ENCODE measurements around the gene SAMHD1.
"Not testable (repeated sequence)": the region's sequence is repeated elsewhere in the genome, so short reads cannot be mapped to it uniquely, and the experiment has no call there.

Gene SAMHD1

DNA sequence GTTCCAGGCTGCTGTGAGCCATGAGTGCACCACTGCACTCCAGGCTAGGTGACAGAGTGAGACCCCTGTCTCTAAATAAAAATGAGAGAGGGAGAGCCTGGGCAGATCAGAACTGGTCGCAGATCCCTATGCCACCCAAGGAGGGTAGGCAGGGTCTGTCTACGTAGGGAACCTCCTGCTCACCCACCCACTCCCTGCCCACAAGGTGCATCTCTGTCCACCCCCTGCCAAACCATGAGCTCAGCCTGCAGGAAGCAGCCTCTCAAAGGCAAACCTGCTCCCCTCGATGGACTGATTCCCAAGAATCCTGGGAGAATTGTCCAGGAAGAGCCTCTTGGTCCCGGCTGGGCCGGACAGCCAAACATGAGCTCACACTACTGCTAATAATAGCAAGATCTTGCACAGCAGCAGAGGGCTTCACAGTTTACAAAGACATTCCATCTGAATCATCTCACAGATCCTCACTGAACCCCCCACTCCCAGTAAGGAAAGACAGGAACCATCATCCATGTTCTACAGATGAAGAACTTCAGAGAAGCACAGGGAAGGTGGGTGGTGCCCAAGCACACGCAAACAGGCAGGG is 103.3 kb downstream of the SAMHD1 start:
- Histone ChIP-seq H3K4me1 (ENCODE audit: control extremely low read depth in 1 of 4, control insufficient read depth in 4 of 4, insufficient read depth in 4 of 4, low read length in 3 of 4) (peaks cover 0 to 19% (median 4%) of the 10 kb centered on the region in 4 experiments), H3K36me3 (ENCODE audit: control insufficient read depth in 4 of 4, insufficient read depth in 4 of 4, low read length in 3 of 4) (peaks cover 0 to 5% (median 3%) of the 10 kb centered on the region in 4 experiments), H3K27me3 (replicated peaks in 2 of 5; ENCODE audit: control insufficient read depth in 4 of 5, insufficient read depth in 5 of 5, low read length in 4 of 5) (no peaks in the 10 kb centered on the region), H3K27ac (ENCODE audit: insufficient read depth in 1 of 2, low read depth in 1 of 2, low read length in 2 of 2, poor library complexity in 1 of 2, severe bottlenecking in 2 of 2) (no peak overlapping the region), H3K4me3 (ENCODE audit: control insufficient read depth in 1 of 7, extremely low read depth in 1 of 7, insufficient read depth in 4 of 7, low read depth in 2 of 7, low read length in 6 of 7) (no peak overlapping the region), H3K9me3 (ENCODE audit: control extremely low read depth in 1 of 5, control insufficient read depth in 4 of 5, insufficient read depth in 2 of 5, low read depth in 1 of 5, low read length in 4 of 5) (peaks cover 0 to 3% (median 3%) of the 10 kb centered on the region in 5 experiments)
- ChIA-PET POLR2A (no interaction called here), CTCF (interaction anchor here (0.7 to 4.2 kb wide), 7 partner anchors 8 to 57 kb away, joined by 3 to 19 read pairs (median 4); no protein-coding TSS in a partner anchor)
- WGBS (ENCODE audit: insufficient coverage), result 87% methylated on average over 5 of the region's 6 CpGs
- no peak for DNase-seq

DNA sequence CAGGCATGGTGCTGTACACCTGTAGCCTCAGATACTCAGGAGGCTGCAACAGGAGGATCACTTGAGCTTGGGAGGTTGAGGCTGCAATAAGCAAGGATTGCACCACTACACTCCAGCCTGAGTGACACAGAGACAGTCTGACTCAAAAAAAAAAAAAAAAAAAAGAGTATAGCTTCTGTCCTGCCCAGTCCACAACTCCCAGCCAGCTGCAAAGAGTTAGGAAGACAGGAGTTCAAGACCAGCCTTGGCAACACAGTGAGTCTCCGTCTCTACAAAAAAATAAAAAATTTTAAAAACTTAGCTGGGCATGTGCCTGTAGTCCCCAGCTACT is 103.8 kb downstream of the SAMHD1 start:
- ChIA-PET POLR2A (no interaction called here), CTCF (interaction anchor here (0.7 to 4.2 kb wide), 6 partner anchors 9 to 56 kb away, joined by 3 to 19 read pairs (median 4); no protein-coding TSS in a partner anchor)
- Histone ChIP-seq H3K4me1 (ENCODE audit: control extremely low read depth in 1 of 4, control insufficient read depth in 4 of 4, insufficient read depth in 4 of 4, low read length in 3 of 4) (peaks cover 2 to 24% (median 8%) of the 10 kb centered on the region in 4 experiments), H3K9me3 (ENCODE audit: control extremely low read depth in 1 of 5, control insufficient read depth in 4 of 5, insufficient read depth in 2 of 5, low read depth in 1 of 5, low read length in 4 of 5) (peaks cover 0 to 3% (median 3%) of the 10 kb centered on the region in 5 experiments), H3K36me3 (ENCODE audit: control insufficient read depth in 4 of 4, insufficient read depth in 4 of 4, low read length in 3 of 4) (peaks cover 0 to 4% (median 2%) of the 10 kb centered on the region in 4 experiments), H3K4me3 (ENCODE audit: control insufficient read depth in 1 of 7, extremely low read depth in 1 of 7, insufficient read depth in 4 of 7, low read depth in 2 of 7, low read length in 6 of 7) (no peak overlapping the region), H3K27me3 (replicated peaks in 2 of 5; ENCODE audit: control insufficient read depth in 4 of 5, insufficient read depth in 5 of 5, low read length in 4 of 5) (no peaks in the 10 kb centered on the region), H3K27ac (ENCODE audit: insufficient read depth in 1 of 2, low read depth in 1 of 2, low read length in 2 of 2, poor library complexity in 1 of 2, severe bottlenecking in 2 of 2) (no peak overlapping the region)
- no peak for DNase-seq
- no CpG with 5 or more reads among the region's 1 CpG for WGBS (ENCODE audit: insufficient coverage)

DNA sequence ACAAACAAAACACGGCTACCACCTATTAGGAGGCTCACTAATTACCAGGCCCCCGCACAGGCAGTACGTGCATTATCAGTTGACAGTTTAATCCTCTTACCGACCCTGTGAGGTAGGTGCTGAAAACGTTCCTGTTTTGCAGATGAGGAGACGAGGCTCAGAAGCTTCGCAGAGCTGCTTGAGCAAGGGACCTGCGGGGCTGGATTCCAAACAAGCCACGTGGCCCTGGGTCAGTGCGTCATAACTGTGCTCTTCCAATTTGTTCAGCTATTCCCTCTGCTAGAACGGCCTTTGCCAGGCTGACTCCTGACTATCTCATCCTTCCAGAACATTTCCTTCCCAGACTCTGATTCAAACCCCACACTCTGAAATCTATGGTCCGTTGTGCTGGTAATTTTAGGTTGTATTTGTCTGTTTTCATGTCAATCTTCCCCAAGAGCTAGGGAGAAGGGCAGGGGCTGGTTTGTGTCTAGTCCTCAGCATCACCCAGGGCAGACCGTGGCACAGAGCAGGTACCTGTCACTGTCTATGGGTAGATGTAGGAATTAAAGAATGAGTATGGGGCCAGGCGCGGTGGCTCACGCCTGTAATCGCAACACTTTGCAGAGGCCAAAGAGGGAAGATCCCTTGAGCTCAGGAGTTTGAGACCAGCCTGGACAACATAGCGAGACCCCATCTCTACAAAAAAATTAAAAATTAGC is 104.3 kb downstream of the SAMHD1 start:
- Histone ChIP-seq H3K4me1 (ENCODE audit: control extremely low read depth in 1 of 4, control insufficient read depth in 4 of 4, insufficient read depth in 4 of 4, low read length in 3 of 4) (peaks cover 3 to 28% (median 12%) of the 10 kb centered on the region in 4 experiments), H3K9me3 (ENCODE audit: control extremely low read depth in 1 of 5, control insufficient read depth in 4 of 5, insufficient read depth in 2 of 5, low read depth in 1 of 5, low read length in 4 of 5) (peaks cover 0 to 3% (median 3%) of the 10 kb centered on the region in 5 experiments), H3K27me3 (replicated peaks in 2 of 5; ENCODE audit: control insufficient read depth in 4 of 5, insufficient read depth in 5 of 5, low read length in 4 of 5) (no peaks in the 10 kb centered on the region), H3K27ac (ENCODE audit: insufficient read depth in 1 of 2, low read depth in 1 of 2, low read length in 2 of 2, poor library complexity in 1 of 2, severe bottlenecking in 2 of 2) (no peak overlapping the region), H3K4me3 (ENCODE audit: control insufficient read depth in 1 of 7, extremely low read depth in 1 of 7, insufficient read depth in 4 of 7, low read depth in 2 of 7, low read length in 6 of 7) (no peak overlapping the region), H3K36me3 (ENCODE audit: control insufficient read depth in 4 of 4, insufficient read depth in 4 of 4, low read length in 3 of 4) (peaks cover 0 to 4% (median 2%) of the 10 kb centered on the region in 4 experiments)
- DNase-seq, result no peak
- POLR2A ChIA-PET, result no interaction called here
- 96% methylated on average over 16 of the region's 18 CpGs for WGBS (ENCODE audit: insufficient coverage)
- CTCF ChIA-PET, result interaction anchor here (0.9 to 4.2 kb wide), 6 partner anchors 8 to 56 kb away, joined by 3 to 19 read pairs (median 4); a partner anchor contains a TSS

DNA sequence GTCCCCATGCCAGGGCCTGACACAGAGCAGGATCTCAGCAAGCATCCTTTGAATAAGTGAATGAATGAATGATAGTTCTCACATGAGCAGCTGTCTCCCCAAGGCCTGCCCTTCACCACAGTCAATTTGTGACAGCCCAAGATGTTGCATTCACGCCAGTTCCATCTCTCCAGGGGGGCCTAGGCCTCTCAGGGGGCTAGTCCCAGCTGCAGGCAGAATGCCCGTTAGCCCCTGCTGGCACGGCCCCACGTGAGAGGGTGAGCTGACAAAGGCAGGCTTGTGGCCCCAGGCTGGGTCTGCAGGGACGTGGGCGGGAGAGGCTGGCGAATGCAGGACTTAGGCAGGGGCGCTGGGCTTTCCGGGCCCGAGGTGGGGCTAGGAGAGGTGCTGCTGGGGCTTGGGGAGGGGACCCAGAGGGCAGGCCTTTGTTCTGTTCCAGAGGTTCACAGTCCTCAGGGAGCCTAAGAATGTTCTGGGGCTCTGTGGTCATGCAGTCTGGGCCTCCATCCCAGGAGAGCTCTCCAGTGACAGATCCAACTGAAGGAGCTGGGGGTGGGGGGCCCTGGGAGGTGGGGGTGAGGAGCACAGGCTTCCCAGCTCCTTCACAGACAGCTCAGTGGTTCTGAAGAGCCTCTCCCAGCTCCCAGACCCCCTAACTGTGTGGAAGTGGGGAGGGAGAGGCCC is 106.1 kb downstream of the SAMHD1 start:
- peak overlapping the region in 1 of 2 experiments; percentile 43 for H3K27ac ChIP-seq (ENCODE audit: insufficient read depth in 1 of 2, low read depth in 1 of 2, low read length in 2 of 2, poor library complexity in 1 of 2, severe bottlenecking in 2 of 2)
- WGBS (ENCODE audit: insufficient coverage), result 84% methylated on average over 4 of the region's 10 CpGs
- ChIA-PET POLR2A (no interaction called here), CTCF (interaction anchor here (1.0 to 4.2 kb wide), 3 partner anchors 9 to 18 kb away, joined by 4 to 19 read pairs (median 4); a partner anchor contains a TSS)
- no peak overlapping the region for H3K4me3 ChIP-seq (ENCODE audit: control insufficient read depth in 1 of 7, extremely low read depth in 1 of 7, insufficient read depth in 4 of 7, low read depth in 2 of 7, low read length in 6 of 7)
- H3K9me3 ChIP-seq (ENCODE audit: control extremely low read depth in 1 of 5, control insufficient read depth in 4 of 5, insufficient read depth in 2 of 5, low read depth in 1 of 5, low read length in 4 of 5), result no peaks in the 10 kb centered on the region
- H3K27me3 ChIP-seq (replicated peaks in 2 of 5; ENCODE audit: control insufficient read depth in 4 of 5, insufficient read depth in 5 of 5, low read length in 4 of 5), result no peaks in the 10 kb centered on the region
- H3K36me3 ChIP-seq (ENCODE audit: control insufficient read depth in 4 of 4, insufficient read depth in 4 of 4, low read length in 3 of 4), result peaks cover 0 to 4% (median 1%) of the 10 kb centered on the region in 4 experiments
- H3K4me1 ChIP-seq (ENCODE audit: control extremely low read depth in 1 of 4, control insufficient read depth in 4 of 4, insufficient read depth in 4 of 4, low read length in 3 of 4), result peaks cover 6 to 39% (median 21%) of the 10 kb centered on the region in 4 experiments
- DNase-seq, result no peak

DNA sequence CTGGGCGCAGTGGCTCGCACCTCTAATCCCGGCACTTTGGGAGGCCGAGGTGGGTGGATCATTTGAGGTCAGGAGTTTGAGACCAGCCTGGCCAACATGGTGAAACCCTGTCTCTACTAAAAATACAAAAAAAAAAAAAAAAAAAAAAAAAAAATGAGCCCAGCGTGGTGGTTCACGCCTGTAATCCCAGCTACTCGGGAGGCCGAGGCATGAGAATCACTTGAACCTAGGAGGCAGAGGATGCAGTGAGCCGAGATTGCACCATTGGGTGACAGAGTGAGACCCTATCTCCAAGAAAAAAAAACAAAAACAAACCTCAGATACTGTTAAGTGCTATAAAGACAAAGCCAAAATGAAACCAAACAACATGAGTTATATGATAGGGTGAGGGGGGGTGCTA is 110.5 kb downstream of the SAMHD1 start:
- 100% methylated on average over 3 of the region's 9 CpGs for WGBS (ENCODE audit: insufficient coverage)
- not testable (repeated sequence) for H3K4me3 ChIP-seq (ENCODE audit: control insufficient read depth in 1 of 7, extremely low read depth in 1 of 7, insufficient read depth in 4 of 7, low read depth in 2 of 7, low read length in 6 of 7)

More for the DNA sequence above, 110.5 kb downstream of the SAMHD1 start:
- H3K36me3 ChIP-seq (ENCODE audit: control insufficient read depth in 4 of 4, insufficient read depth in 4 of 4, low read length in 3 of 4); H3K9me3 ChIP-seq (ENCODE audit: control extremely low read depth in 1 of 5, control insufficient read depth in 4 of 5, insufficient read depth in 2 of 5, low read depth in 1 of 5, low read length in 4 of 5); H3K27me3 ChIP-seq (replicated peaks in 2 of 5; ENCODE audit: control insufficient read depth in 4 of 5, insufficient read depth in 5 of 5, low read length in 4 of 5); POLR2A ChIA-PET; DNase-seq: not testable (repeated sequence)
- Histone ChIP-seq H3K4me1 (ENCODE audit: control extremely low read depth in 1 of 4, control insufficient read depth in 4 of 4, insufficient read depth in 4 of 4, low read length in 3 of 4) (peaks cover 6 to 44% (median 32%) of the 10 kb centered on the region in 4 experiments), H3K27ac (ENCODE audit: insufficient read depth in 1 of 2, low read depth in 1 of 2, low read length in 2 of 2, poor library complexity in 1 of 2, severe bottlenecking in 2 of 2) (peak overlapping the region in 1 of 2 experiments; percentile 7)
- CTCF ChIA-PET, result interaction anchor here (1.2 to 3.2 kb wide), 3 partner anchors 16 to 33 kb away, joined by 4 to 11 read pairs (median 9); no protein-coding TSS in a partner anchor
